HG03097 (cell line): ENCODE results near the gene LOXL4.

Experiments
- ATAC-seq: cut with Tn5 transposase; IDR thresholded peaks from one replicate; pipeline ENCODE4 v1.9.1; 2021; ENCODE audit not compliant: unreplicated experiment, low FRiP score

Gene LOXL4

GRCh38 chr10:98295907-98296306 is 27.9 kb upstream of the LOXL4 start:
- ATAC-seq: no peak

- no peak for ATAC-seq
Observed at GRCh38 chr10:98295401-98295811, 27.4 kb upstream of the LOXL4 start.

- no peak for ATAC-seq
Observed at GRCh38 chr10:98294270-98294627, 26.3 kb upstream of the LOXL4 start.

DNA sequence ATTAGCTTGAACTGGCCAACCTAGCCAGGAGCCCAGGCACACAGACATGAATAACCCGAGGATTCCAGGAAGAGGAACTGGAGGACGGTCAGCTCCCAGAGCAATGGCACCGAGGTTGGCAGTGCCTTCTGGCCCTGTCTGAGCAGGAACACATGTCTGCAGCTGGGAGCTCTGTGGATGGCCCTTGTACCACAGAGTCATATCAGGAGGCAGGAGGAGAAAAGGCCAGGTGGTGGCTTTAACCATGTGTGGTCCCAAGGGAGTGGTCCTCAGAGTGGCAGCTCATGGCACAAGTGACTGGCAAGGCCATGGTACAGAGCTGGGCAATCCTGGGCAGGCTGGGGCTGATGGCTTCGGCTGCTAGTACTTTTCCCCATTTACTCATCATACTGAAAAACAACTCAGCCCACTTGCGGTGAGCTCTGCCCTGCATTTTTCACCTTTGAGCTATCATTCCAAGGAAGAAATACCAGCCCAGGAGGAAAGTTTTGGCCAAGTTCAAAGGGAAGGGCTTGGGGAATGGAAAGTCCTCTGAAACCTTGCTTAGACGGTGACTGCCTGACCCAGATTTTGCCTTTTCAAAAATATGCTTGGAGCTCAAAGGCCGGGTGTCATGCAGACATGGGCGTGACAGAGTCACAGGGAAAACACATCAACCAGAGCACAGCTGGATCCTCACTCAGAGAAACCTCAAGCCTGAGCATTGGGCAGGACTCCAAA is 25.7 kb upstream of the LOXL4 start:
- no peak for ATAC-seq

GRCh38 chr10:98292971-98293370 is 25.0 kb upstream of the LOXL4 start:
- no peak for ATAC-seq

DNA sequence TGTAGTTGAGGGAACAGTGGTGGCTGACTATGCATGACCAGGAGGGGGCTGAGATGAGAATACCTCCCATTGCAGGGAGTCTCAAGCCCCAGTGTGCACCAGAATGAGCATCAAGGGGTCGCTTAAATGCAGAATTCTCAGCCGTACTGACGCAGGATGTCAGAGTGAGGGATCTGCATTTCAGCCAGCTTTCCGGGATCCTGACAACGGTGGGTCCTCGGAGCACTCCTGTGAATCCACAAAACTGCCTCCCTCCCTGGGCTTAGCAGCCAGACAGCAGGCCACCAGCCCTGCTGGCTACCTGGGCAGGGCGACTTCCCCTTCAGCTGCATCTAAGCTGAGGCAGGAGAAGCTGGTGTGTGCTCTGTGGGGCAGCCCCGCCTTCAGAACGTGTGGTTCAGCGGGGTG is 21.8 kb upstream of the LOXL4 start:
- no peak for ATAC-seq

DNA sequence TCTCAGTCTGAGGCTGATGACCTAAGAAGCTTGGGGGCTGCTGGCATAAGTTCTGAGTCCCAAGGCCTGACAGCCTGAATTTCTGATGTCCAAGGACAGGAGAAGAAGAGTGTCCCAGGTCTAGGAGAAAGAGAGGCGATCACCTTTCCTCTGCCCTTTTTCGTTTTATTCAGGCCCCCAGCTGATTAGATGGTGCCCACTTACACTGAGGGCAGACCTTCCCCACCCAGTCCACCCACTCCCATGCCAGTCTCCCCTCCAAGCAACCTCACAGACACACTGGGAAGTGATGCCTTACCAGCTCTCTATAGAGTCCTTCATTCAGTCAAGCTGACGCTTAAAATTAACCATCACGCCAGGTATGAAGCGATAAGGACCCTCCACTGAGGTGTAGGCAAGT is 19.3 kb upstream of the LOXL4 start:
- ATAC-seq: no peak

- no peak for ATAC-seq
Observed at GRCh38 chr10:98286419-98286818, 18.4 kb upstream of the LOXL4 start.

DNA sequence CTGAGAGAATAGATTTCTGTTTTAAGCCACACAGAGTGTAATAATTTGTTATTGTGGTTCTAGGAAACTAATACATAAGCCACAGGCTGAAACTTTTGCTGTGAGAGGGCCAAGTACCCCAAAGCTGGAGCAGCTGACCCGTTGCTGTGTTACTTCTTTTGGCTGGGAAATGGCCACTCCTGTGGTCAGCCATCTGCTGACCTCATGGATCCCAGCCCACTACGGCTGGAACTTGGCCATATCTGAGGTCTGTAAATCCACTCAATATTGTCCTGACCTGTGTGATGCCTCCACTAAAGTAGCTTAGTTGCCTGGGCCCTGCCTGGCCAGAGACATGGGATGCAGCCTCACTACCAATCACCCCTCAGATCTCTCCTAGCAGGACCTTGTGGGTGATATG is 17.4 kb upstream of the LOXL4 start:
- ATAC-seq: no peak

- no peak for ATAC-seq
Observed at GRCh38 chr10:98276311-98276710, 8.3 kb upstream of the LOXL4 start.

- no peak for ATAC-seq
Observed at GRCh38 chr10:98274562-98274961, 6.6 kb upstream of the LOXL4 start.

DNA sequence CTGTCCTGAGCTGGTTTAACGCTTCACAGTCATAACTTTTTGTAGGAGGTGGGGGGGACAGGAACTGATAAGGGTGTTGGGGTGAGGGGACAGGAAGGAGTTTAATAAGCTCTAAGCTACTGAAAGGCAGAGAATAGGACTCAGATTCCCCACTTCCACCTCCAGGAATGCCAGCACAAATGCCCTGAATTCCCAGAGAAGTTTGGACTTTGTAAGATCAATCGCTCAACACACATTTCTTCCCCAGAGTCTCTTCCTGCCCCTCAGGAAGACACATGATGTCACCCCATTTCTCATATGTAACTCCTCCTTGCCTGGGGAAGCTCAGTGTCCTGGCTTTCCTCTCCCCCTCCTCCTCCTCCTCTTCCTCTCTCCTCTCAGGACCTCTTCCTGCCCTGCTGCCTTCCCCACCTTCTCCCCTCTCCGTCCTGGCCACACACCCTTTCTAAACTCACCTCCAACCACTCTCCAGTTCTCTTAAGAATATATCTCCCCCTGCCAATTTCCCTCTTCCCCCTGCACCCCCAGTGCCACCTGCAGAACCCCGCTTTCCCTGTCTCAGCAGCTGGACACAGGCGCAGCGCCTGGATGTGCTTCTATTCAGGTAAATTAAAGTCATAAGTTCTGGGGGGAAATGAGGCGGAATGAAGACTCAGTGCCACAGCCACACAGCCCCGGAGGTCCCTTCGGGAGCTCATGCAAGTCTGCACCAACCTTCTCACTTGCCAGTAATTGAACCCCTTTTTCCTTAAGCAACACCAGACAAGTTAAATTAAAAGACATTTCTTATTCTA is 5.3 kb upstream of the LOXL4 start:
- no peak for ATAC-seq

DNA sequence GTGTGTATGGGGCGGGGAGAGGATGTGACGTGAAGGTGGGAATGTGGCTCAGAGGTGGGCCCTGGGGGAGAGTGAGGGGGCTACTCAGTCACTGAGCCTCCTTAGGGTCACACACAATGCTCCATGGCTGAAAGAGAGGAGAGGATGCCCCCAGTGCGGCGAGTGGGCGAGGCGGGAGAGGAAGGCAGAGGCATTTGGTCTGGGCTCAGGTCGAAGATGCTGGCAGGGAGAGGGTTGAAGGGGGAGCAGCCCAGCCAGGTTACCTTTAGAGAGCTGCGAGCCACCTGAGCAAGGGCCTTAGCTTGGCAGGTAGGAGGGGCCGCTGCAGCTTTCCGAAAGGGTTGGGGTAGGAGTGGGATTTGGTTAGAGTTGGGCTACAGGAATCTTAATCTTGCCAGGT is 4.7 kb upstream of the LOXL4 start:
- ATAC-seq: no peak

DNA sequence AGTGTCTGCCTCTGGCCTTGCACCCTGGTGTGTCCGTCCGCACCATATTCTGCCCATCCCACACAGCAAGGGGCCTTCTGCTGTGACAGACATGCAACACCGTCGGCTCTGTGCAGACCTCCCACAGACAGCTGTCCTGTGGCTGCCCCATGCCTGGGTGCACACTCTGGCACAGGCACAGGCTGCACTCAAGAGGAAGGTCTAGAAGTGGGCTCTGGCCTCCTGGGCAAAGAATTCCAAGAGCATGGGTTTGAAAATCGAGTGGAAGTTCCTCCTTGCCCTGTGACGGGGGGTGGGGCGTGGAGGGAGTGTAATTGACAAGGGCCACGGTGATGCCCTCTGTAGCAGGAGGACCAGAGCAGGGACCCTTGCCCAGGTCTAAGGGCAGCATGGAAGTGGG is 4.3 kb upstream of the LOXL4 start:
- no peak for ATAC-seq

DNA sequence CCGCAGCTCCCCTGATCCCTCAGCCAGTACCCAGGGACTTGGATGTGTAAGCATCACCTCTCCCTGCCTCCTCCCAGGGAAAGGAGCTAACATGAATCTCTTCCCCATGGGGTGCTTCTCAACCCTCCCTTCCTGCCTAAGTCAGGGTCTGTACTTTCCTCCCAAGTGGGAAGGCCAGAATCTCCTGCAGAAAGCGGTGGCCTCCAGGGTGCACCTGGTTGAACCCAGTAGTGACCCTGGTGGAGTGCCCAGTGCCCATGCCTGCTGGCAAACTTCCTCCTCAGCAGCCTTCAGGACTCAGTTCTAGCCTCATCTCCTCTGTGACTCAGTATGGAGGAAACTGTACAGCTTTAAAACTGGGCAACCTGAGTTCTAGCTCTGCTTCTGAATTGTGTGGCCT is 2.8 kb upstream of the LOXL4 start:
- no peak for ATAC-seq

DNA sequence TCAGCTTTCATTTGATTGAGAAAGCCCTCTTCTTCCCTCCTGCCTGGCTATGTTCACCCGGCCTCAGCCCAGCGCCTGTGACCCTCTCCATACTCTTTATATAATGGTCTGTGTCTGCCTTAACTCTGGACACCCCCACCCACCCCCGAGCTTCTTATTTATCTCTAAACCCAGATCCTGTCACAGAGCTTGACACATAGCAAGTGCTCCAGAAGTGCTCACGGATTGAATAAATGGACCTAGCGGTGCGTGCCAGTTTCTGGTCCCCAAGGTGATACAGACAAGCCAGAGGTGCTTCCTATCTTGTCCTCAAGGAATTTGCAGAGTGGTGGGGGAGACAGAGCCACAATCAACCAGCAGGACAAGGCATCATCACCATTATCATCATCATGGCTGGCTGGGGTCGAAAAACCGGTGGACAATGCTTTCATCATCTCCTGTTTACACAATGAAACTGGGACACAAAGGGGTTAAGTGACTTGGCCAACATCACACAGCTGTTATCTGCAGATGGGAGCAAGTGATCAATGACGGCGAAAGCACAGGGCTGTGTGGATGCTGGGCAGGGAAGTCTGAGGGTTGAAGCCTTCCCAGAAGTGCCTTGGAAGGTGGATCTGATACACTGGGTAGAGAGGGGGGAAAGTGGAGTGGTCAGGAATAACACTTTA is 2.2 kb upstream of the LOXL4 start:
- ATAC-seq: no peak

- no peak for ATAC-seq
Observed at GRCh38 chr10:98269435-98269912, 1.5 kb upstream of the LOXL4 start.

GRCh38 chr10:98268694-98269431 is 869 bp upstream of the LOXL4 start:
- ATAC-seq: no peak

DNA sequence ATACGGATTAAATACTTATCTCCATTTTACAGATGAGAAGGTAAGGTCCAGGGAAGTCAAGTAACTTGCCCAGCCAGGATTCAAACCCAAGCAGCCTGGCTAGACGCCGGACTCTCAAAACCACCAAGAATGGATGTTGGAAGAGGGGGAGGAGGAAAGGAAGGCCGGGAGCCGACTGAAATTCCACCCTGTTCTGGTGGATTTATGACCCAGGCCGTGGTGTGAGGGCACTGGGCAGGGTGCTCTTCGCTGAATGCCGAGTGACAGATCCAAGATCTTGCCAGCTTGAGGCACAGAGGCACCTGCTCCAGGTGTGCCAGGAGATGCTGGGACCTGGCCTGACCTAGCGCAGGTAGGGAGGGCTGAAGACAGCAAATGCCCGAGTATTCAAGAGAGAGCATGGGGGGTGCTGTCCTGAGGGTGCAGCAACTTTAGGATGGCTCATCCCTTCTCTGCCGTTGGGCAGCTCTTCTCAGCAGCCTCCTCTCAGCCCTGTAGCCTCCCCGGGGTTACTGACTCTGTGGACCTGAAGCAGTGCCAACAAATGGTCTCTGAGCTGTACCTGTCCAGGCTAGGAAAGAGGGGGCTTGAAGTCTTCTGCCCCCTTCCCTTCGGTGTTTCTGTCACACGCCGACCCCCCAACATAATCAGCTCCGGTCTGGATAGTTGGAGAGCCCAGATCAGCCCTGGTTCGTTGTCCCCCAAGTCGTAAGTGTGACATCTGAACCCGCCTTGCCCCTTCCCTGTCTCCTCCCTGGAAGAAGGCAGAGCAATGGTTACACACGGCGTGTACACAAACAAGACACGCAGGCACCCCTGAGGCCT is 713 bp downstream of the LOXL4 start:
- no peak for ATAC-seq

- ATAC-seq: no peak
Observed at GRCh38 chr10:98266647-98267046, 1.3 kb downstream of the LOXL4 start.
